ENCODE data around the gene ADAM22. TPM values are rescaled to one million over a fixed set of nuclear protein-coding genes. Genes with fewer than 3 reads are reported as not detected.

Gene ADAM22
- total and polyA plus RNA-seq, 10 of the 15 experiments (the other 5 are each of a cell fraction or from before 2014, with no cell fraction given): 1.4 to 24.5 (median 7.6) TPM

DNA sequence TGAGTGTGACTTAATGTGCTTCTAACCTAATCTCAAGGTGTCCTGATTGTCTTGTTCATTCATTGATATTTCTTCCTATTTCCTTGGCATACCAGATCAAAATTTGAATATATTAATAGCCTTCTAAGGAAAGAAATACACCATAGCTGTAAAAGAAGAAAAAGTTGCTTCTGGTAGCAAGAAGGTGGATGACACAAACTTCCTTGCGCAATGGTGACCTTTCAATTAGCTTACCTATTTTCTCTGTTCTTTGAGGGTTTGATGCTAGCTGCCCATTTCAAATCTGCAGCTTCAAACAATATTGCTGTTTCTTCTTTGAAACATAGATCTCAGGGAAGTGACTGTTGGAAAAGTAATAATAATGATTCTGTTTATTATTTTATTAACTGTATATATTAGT is 108.8 kb downstream of the ADAM22 start (continued):
- TF ChIP-seq, protein P1, sequence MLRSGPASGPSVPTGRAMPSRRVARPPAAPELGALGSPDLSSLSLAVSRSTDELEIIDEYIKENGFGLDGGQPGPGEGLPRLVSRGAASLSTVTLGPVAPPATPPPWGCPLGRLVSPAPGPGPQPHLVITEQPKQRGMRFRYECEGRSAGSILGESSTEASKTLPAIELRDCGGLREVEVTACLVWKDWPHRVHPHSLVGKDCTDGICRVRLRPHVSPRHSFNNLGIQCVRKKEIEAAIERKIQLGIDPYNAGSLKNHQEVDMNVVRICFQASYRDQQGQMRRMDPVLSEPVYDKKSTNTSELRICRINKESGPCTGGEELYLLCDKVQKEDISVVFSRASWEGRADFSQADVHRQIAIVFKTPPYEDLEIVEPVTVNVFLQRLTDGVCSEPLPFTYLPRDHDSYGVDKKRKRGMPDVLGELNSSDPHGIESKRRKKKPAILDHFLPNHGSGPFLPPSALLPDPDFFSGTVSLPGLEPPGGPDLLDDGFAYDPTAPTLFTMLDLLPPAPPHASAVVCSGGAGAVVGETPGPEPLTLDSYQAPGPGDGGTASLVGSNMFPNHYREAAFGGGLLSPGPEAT (IDR thresholded peaks at IDR 0.05; ENCODE audit: low read depth): no peak
- TF ChIP-seq NFXL1 (IDR thresholded peaks at IDR 0.05; ENCODE audit: borderline replicate concordance) (no peak), SMARCA5 (IDR thresholded peaks at IDR 0.05) (no peak)

DNA sequence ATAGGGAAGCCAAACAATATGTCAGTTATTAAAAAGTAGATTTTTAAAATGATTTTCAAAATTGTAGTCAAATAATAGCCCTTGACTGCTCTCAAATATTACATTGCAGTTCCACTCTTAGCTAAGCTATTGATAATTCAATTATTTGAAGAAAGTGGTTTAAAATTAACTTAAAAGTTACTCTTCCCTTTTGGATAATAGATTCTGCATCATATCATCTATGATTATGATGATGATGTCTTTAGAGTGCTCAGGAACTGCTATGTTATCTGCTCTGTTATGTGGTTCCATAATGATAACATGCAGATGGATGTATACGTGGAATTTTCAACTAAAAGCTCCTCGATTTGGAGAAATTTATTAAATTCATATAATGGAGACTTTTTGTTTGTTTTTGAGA is 110.0 kb downstream of the ADAM22 start:
- Histone ChIP-seq H3K4me1 (ENCODE audit: control insufficient read depth, insufficient read depth, low read length) (peaks cover 5% of the 10 kb centered on the region), H4K20me1 (ENCODE audit: control insufficient read depth, insufficient read depth) (no peaks in the 10 kb centered on the region), H3K27ac (ENCODE audit: control insufficient read depth, insufficient read depth) (no peak overlapping the region), H3K4me3 (no peak overlapping the region), H2AFZ (ENCODE audit: control insufficient read depth, low read depth, low read length) (no peak overlapping the region), H3K36me3 (ENCODE audit: control insufficient read depth in 2 of 2, insufficient read depth in 2 of 2, low read length in 1 of 2) (no peaks in the 10 kb centered on the region), H3K9me3 (replicated peaks; ENCODE audit: control insufficient read depth, insufficient read depth, low read length) (no peaks in the 10 kb centered on the region; the same call in 2 of the 3 replicates), H3K27me3 (replicated peaks in 1 of 2; ENCODE audit: control insufficient read depth in 2 of 2, insufficient read depth in 2 of 2, low read length in 1 of 2) (no peaks in the 10 kb centered on the region), H3K79me2 (ENCODE audit: control insufficient read depth, insufficient read depth, low read length) (peaks cover 6% of the 10 kb centered on the region), H3K4me2 (ENCODE audit: control insufficient read depth, insufficient read depth) (no peak overlapping the region), H3K9ac (ENCODE audit: control insufficient read depth, insufficient read depth, low read length) (no peak overlapping the region)
- BruUV-seq (replicated peaks): no TSS peak
- in situ Hi-C loops (cut with MboI) (no loop called here), intact Hi-C loops (cut with micrococcal nuclease; ENCODE audit: unreplicated experiment) (loop anchor here (5.0 kb wide), 1 partner anchor 162 kb away; no protein-coding TSS in a partner anchor)
- POLR2A ChIA-PET: interaction anchor here (1.2 kb wide), 1 partner anchor 117 kb away, joined by 3 read pairs; no protein-coding TSS in a partner anchor
- RAD21 ChIA-PET (ENCODE audit: unreplicated experiment): interaction anchor here (0.9 to 2.2 kb wide), 2 partner anchors 57 to 118 kb away, joined by 4 to 7 read pairs; no protein-coding TSS in a partner anchor
- TF ChIP-seq SMAD5 (IDR thresholded peaks at IDR 0.05; ENCODE audit: low read depth) (no peak), STAT1 (conservative IDR thresholded peaks at IDR 0.05) (no peak), ZSCAN29 (IDR thresholded peaks at IDR 0.05) (no peak), FOS (IDR thresholded peaks at IDR 0.05; ENCODE audit: borderline replicate concordance, extremely low read depth, insufficient read length) (no peak), ESRRA (IDR thresholded peaks at IDR 0.05; ENCODE audit: low read length) (no peak)
- TF ChIP-seq, protein P2, sequence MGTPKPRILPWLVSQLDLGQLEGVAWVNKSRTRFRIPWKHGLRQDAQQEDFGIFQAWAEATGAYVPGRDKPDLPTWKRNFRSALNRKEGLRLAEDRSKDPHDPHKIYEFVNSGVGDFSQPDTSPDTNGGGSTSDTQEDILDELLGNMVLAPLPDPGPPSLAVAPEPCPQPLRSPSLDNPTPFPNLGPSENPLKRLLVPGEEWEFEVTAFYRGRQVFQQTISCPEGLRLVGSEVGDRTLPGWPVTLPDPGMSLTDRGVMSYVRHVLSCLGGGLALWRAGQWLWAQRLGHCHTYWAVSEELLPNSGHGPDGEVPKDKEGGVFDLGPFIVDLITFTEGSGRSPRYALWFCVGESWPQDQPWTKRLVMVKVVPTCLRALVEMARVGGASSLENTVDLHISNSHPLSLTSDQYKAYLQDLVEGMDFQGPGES (IDR thresholded peaks at IDR 0.05): no peak
- WGBS (ENCODE audit: insufficient coverage, insufficient replicate concordance, low lambda C conversion rate, missing lambda C conversion rate): 100% methylated on average over 2 of the region's 2 CpGs
- FAIRE-seq (no peak), DNase-seq (ENCODE audit: low read depth, low spot score) (no peak), ATAC-seq (no peak)
- SMC1A ChIA-PET (ENCODE audit: uncharacterized antibody, unreplicated experiment): interaction anchor here (0.6 to 1.0 kb wide), 4 partner anchors 17 to 84 kb away, joined by 3 to 4 read pairs (median 4); no protein-coding TSS in a partner anchor
- CTCF ChIA-PET: interaction anchor here (0.7 kb wide), 1 partner anchor 68 kb away, joined by 3 read pairs; no protein-coding TSS in a partner anchor

All from GM12878 (cell line).